ENCODE measurements around the gene PTPDC1. TPM values are rescaled to one million over a fixed set of nuclear protein-coding genes. Genes with fewer than 3 reads are reported as not detected.

Gene PTPDC1
- total and polyA plus RNA-seq, 2 experiments from 2014 or later, result 4.4 to 6.1 TPM

DNA sequence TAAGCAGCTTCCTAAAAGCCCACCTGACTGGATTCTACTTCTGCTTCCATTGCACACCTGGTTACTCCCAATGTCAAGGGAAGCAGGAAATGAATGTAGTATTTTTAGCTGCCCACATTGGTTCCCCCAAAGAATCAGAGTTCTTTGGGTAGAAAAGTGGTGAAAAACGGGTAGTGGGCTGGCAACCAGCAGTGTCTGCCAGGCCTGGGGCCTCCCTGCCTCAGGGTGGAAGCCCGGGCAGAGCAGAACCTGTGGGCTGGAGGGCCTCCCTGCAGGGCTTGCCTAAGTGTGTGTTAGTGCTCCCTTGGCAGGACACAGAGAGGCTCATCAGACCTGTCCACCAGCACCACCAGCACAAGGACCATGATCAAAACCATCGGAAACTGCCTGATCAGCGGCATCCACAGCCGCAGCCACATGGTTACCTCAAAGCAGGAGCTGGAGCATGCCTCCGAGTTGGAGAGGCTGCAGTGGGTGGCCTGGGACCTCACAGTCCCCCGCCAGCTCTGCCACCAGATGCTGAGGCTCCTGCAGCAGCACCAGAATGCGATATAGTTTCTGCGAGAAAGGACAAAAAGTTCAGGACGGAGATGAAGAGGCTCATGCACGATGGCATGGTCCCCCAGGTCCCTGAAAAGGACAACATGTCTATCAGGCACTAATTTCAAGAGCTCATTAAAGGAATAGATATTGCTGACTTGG, 72.2 kb downstream of the PTPDC1 start:
- Histone ChIP-seq H3K4me3 (no peak overlapping the region), H3K4me2 (ENCODE audit: unreplicated experiment) (no peak overlapping the region), H3K27ac (no peak overlapping the region), H2AFZ (peak overlapping the region; percentile 51), H3K9me3 (ENCODE audit: low read depth) (no peaks in the 10 kb centered on the region), H3F3A (ENCODE audit: insufficient read depth) (no peaks in the 10 kb centered on the region; the same call in 1 of the 2 replicates), H3K4me1 (ENCODE audit: insufficient read depth) (peaks cover 11% of the 10 kb centered on the region), H3K27me3 (replicated peaks; ENCODE audit: insufficient read depth) (no peaks in the 10 kb centered on the region), H4K20me1 (ENCODE audit: insufficient read depth) (no peaks in the 10 kb centered on the region), H3K36me3 (ENCODE audit: low read depth) (no peaks in the 10 kb centered on the region), H3K79me2 (ENCODE audit: insufficient read depth) (no peaks in the 10 kb centered on the region), H3K9me2 (ENCODE audit: insufficient read depth) (no peaks in the 10 kb centered on the region), H3K9ac (no peak overlapping the region)
- no peak for DNase-seq
- in situ Hi-C loops (cut with MboI), result no loop called here
- WGBS, 2 experiments (ENCODE audit: low coverage in 1 of 2, low lambda C conversion rate in 2 of 2, missing lambda C conversion rate in 2 of 2), result 90 to 91% methylated on average over 11 of the region's 11 CpGs
- no peak for TF ChIP-seq EZH2phosphoT487 (IDR thresholded peaks at IDR 0.05; ENCODE audit: insufficient read depth, low read depth)
- no peak for TF ChIP-seq EZH2 (IDR thresholded peaks at IDR 0.05; ENCODE audit: insufficient read depth, poor library complexity, severe bottlenecking)

DNA sequence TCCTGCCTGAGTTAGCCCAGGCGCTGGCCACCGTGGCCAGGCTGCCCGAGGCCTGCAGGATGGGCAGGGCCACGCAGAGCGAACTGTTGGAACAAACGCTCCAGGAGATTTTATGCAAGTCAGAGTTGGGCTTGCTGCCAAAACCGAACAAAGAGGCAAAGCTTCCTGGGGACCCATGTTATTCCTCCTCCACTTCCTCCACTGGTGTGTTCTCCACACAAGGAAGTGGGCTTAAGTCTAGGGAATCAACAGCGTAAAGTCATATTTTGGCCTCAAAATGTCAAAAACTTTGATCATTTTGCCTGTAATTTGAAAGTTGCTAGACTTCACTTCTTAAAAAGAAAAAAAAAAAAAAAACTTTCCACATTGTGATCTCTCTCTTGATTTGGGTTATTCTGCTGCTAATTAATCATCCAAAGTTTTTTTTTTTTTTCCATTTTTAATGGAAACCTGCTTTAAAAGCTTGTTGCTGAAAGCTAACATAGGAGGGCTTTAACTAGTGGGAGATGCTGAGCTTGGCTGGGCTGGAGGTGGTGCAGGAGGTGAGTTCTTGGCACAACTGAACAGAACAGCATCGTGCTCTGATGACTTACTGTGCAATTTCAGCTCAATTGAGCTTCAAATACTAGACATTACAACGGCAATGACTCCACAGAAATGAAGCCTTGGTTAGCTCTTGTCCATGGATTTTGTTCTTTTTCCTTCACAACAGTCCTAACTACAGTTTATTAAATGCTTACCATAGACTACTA, 73.0 kb downstream of the PTPDC1 start:
- H3F3A ChIP-seq (ENCODE audit: insufficient read depth), result no peaks in the 10 kb centered on the region; the same call in 1 of the 2 replicates
- WGBS, 2 experiments (ENCODE audit: low coverage in 1 of 2, low lambda C conversion rate in 2 of 2, missing lambda C conversion rate in 2 of 2), result 49 to 64% methylated on average over 10 of the region's 10 CpGs
- H3K27ac ChIP-seq, result no peak overlapping the region; the same call in 1 of the 2 replicates
- H3K4me3 ChIP-seq, result no peak overlapping the region
- H3K9me2 ChIP-seq (ENCODE audit: insufficient read depth), result no peaks in the 10 kb centered on the region
- H3K4me2 ChIP-seq (ENCODE audit: unreplicated experiment), result no peak overlapping the region
- peaks cover 10% of the 10 kb centered on the region for H3K4me1 ChIP-seq (ENCODE audit: insufficient read depth)
- no peaks in the 10 kb centered on the region for H3K79me2 ChIP-seq (ENCODE audit: insufficient read depth)
- TF ChIP-seq EZH2phosphoT487 (IDR thresholded peaks at IDR 0.05; ENCODE audit: insufficient read depth, low read depth) (no peak), EZH2 (IDR thresholded peaks at IDR 0.05; ENCODE audit: insufficient read depth, poor library complexity, severe bottlenecking) (no peak)
- H3K9me3 ChIP-seq (ENCODE audit: low read depth), result no peaks in the 10 kb centered on the region
- H3K27me3 ChIP-seq (replicated peaks; ENCODE audit: insufficient read depth), result no peaks in the 10 kb centered on the region
- no peaks in the 10 kb centered on the region for H4K20me1 ChIP-seq (ENCODE audit: insufficient read depth)
- DNase-seq, result peak; percentile 70
- in situ Hi-C loops (cut with MboI), result no loop called here
- H3K36me3 ChIP-seq (ENCODE audit: low read depth), result no peaks in the 10 kb centered on the region
- peak overlapping the region; percentile 51 for H2AFZ ChIP-seq
- H3K9ac ChIP-seq, result no peak overlapping the region

Other genes with a start within 250 kb of the PTPDC1 start
- gene BARX1, start 129.1 kb upstream of the PTPDC1 start, total RNA-seq (2014; rRNA removed; shearing (Covaris generic)), result not detected in 2 replicates
- not detected in 2 replicates for gene BARX1, start 129.1 kb upstream of the PTPDC1 start, polyA plus RNA-seq (2016; fragmentation: Nextera tagmentation; extraction: Ambion mirVana)
- gene ZNF169, start 174.8 kb downstream of the PTPDC1 start, total RNA-seq (2014; rRNA removed; shearing (Covaris generic)), result 0.54 and 1.8 TPM in 2 replicates
- gene ZNF169, start 174.8 kb downstream of the PTPDC1 start, polyA plus RNA-seq (2016; fragmentation: Nextera tagmentation; extraction: Ambion mirVana), result 1.4 and 2.2 TPM in 2 replicates
- gene NUTM2F, start 244.2 kb downstream of the PTPDC1 start, total RNA-seq (2014; rRNA removed; shearing (Covaris generic)), result not detected in 2 replicates
- gene NUTM2F, start 244.2 kb downstream of the PTPDC1 start, polyA plus RNA-seq (2016; fragmentation: Nextera tagmentation; extraction: Ambion mirVana), result not detected in 2 replicates

Data from GM23248 (cell line).